GM19468 (cell line): ENCODE data around the gene ZNF296.
A peak's percentile ranks its signal among the peaks of the same experiment; 100 is the strongest.
"Not testable (repeated sequence)": the region's sequence is repeated elsewhere in the genome, so short reads cannot be mapped to it uniquely, and the experiment has no call there.

Experiments
- ATAC-seq: cut with Tn5 transposase; IDR thresholded peaks from one replicate; pipeline ENCODE4 v1.9.1; 2021; ENCODE audit warnings: mild to moderate bottlenecking, moderate library complexity, moderate number of reproducible peaks; ENCODE audit not compliant: unreplicated experiment; ENCODE audit errors: extremely low read depth

The ZNF296 gene

DNA sequence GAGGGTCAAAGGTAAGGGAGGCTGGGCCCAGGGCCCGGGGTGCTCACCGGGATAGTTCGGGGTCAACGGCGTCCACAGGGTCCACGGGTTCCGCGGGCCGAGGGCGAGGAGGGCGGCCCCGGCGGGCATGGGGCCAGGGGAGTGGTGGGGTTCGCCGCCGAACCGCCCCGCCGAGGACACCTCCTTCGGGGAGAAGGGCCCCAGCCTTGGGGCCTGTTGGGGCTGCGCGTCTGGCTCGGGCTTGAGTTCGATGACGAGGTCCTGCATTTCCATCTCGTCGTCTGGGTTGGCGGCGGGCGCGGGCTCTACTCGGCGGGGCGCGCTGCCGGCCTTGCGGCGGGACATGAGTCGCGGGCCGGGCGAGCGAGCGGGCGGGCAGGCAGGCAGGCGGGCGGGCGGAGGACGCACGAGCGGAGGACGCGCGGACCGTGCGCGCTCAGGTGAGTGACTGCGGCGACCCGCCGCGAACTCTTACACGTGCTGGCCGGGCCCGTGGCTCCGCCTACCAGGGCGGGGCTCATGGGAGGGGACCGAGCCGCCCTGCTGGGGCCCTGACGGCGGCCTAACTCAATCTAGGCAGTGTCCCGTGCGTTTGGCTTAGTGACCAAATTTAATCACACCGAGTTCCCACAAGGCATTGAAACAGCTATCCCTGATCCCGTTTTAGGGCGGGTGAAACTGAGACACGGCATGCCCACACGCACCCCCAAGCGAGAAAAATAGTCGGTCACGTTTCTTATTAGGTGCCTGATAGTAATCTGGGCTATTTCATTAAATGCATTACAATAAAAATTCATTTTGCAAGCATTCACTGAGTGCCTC is at the start of gene ZNF296:
ZNF296 (minus strand) TSS at position 450 of the 822 bp plus-strand sequence; CDS start at position 345, 105 bp downstream.
- ATAC-seq: peak; percentile 36

DNA sequence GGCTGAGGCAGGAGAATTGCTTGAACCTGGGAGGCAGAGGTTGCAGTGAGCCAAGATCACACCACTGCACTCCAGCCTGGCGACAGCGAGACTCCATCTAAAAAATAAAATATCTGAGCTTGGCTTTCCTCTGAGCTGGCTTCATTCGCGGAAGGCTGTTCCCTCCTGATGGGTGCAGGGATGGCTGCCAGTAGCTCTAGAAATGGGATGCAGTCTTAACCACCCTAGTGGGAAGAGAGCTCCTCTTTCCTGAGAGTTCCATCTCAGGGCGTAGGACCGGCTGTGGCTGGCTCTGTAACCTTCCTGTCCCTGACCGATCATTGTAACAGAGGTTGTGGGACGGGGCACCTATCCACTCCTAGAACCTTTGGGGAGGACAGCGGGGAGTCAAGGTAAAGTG is 49.1 kb upstream of the ZNF296 start:
- no peak for ATAC-seq

DNA sequence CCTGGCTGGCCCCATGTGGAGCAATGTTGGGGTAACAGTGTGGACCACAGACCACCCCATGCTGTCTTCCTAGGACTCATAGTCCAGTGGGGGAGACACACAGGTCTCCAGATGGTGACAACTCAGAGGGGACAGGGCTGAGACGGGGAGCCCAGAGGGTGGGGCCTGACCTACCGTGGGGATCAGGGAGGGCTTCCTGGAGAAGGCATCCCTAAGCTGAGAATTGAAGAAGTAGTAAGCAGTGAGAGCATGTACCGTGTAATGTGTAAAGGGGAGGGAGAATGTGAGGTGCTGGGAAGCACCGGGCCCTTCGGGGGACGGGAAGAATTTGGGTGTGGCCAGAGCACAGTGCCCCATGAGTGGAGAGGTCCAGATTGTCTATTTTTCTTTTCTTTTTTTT is 47.7 kb upstream of the ZNF296 start:
- no peak for ATAC-seq

DNA sequence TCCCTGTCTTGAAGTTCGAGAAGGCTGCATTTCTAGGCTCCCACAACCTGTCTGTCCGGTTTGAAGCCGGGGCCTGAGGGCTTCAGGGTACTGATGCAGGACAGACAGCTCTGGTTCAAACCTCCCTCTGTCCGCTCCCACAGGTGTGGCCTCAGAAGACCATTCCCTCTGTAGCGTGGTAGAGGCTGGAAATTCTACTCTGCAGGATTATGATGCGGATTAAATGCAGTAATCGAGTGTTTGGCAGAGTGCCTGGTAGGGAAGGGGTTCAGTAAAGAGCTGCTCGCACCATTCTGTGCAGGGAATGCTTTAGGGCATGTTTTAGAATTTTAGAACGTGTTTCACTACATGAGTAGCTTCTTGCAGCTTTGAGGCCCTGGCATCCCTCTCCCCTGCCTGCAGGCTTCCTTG is 47.2 kb upstream of the ZNF296 start:
- ATAC-seq: no peak

DNA sequence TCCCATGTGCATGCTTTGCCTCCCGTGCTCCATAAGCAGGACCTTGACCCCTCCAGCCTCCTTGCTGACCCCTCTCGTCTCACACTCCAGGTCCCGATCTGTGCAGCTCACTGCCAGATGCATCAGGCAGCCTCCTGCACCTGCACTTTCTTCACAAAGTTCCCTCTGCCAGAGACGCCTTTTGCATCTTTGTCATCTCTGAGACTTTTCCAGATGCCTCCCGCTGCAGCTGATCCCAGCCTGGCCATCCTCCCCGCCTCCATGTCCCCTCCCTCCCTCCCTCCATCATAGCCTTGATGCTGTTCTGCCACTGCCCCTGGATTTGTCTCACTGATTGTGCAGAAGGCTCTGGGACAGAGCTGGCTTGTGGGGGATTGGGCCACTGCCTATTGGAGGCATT is 46.6 kb upstream of the ZNF296 start:
- ATAC-seq: no peak

DNA sequence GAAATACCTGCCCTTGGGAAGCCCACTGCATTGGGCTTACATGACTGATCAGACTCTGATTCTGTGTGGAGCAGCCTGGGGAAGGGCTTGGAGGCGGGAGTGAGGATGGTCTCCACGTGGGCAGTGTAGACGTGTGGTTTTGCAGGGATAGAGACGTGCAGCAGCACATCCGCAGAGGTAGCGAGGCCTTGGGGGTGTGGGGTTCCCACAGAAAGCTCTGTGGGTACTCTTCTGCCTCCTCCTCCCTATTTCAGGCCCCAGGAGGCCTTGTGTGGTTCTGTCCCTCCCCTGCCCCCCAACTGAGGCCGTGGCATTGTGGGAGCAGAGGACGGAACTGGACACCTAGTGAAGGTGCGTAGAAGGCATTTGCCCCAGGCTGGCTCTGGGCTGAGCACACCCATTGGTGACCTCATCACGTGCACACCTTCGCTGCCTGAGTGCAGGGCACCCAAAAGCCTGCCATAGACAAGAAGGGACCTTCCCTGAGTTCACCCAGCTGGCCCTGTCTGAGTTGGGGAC is 45.6 kb upstream of the ZNF296 start:
- ATAC-seq: no peak

DNA sequence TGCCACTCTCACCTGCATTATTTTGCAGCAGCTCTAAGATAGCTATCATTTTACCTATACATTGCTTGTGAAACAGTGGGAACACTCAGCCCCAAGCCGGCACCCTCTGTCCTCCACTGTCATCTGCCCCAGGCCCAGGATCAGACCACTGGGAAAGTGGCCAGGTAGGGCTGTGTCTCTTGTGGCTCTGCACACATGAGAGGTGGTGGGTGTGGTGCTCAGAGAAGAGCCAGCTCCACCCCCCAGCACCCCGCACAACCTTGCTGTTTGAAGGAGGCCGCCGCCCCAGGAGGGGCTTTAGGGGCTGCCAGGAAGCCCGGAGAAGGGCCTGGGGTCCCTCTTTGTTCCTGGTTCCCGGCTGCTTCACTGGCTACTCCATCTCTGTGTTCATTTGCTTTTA is 43.3 kb upstream of the ZNF296 start:
- ATAC-seq: no peak

DNA sequence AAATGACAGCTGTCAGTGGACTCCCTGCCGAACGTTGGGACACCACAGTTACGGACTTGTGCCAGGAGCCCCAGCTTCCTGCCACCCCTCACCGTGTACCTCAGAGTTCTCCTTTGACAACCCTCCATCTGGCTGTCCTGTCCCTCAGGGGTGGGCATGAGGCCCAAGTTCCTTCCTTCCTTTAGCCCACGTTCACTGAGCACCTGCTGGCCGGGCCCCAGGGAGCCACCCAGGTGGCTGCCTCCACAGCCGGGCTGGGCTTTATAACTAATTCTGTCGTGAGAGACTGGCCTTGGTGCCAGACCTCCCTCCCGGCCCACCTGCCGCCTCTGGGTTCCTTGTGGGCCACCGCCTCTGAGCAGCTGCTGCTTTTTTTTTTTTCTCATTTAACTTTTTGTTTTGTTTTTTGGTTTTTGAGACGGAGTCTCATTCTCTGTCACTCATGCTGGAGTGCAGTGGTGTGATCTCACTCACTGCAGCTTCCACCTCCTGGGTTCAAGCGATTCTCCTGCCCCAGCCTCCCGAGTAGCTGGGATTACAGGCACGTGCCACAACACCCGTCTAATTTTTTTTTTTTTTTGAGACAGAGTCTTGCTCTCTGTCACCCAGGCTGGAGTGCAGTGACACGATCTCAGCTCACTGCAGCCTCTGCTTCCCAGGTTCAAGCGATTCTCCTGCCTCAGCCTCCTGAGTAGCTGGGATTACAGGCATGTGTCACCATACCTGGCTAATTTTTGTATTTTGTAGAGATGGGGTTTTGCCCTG is 42.5 kb upstream of the ZNF296 start:
- not testable (repeated sequence) for ATAC-seq

DNA sequence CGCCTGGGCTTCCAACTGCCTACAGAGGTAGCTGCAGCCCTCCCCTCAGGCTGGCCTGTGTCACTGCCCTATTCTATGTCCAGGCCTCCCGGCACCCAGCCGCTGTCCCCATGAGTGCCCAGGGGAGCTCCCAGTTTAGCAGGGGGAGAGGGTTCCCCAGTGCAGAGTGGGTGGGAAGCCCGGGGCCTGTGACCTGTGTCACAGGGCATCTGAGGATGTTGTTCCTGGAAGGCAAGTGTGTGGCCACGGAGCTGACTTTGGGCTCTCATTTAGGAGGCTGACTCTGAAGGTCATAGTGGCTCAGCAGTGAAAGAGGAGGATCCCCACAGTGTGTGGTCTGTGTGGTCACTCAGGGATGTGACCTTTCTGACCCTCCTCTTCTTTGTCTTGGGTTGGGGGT is 41.8 kb upstream of the ZNF296 start:
- ATAC-seq: no peak

DNA sequence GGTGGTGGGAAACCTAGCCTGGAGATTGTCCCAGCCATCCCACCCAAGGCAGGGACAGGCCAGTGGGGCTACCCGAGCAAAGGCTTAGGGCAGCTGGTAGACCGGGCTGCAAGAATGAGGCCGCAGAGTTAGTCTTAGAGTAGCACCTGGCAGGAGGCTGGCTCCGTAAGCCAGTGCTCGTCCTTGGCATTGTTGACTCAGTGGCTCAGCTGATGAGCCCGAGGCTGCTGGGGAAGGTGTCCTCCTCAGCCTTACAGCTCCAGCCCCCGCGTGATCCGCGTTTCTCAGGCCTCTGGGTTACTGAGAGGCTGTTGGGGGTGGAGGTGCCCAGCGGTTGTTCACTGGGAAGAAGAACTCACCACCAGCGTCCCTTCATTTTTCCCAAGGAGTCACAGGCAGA is 41.4 kb upstream of the ZNF296 start:
- no peak for ATAC-seq

DNA sequence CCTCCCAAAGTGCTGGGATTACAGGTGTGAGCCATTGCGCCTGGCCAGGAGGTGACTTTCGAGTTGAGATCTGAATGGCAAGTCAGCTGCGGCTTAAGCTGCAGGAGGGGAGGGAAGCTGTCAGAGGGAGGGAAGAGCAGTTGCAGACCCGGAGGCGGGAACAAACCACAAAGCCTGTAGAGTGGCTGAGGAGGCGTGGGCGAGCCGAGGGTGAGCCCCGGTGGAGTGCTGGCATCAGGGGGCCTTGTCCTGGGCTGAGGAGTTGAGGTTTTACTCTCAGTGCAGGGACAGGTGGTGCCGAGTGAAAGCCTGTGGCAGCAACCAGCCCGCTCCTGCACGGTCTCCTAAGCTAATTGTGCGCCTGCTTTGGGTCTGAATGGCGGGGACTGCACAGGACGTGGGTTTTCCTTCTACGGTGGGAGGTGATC is 40.9 kb upstream of the ZNF296 start:
- no peak for ATAC-seq

DNA sequence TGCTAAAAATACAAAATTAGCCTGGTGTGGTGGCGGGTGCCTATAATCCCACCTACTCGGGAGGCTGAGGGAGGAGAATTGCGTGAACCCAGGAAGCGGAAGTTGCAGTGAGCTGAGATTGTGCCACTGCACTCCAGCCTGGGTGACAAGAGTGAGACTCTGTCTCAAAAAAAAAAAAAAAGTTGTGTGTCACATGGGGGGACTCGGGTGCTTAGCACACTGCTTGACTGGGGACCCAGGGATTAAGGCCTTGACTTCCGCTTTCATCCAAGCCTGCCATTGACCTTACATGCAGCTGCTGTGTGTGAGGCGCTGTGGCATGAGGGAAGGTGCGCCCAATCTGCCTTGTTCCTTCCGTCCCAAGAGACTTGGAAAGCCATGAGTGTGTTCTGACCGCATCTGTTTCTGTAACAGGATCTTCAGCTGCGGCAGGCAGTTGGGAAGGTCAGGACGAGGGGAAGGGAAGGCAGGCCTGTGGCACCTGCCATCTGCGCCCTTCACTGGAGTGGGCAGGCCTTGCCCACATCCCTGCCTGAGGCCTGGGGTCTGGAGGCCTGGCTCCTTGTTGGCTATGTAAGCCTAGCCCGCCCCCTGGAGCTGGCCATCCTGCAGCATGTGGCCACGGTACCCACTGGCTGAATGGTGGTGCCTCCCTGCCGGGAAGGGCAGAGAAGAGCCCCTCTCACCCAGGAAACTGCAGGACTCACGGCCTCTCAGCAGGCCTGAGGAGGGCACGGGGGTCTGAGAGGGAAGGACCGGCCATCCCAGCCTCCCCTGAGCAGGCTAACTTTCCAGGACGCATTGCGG is 39.7 kb upstream of the ZNF296 start:
- ATAC-seq: no peak

DNA sequence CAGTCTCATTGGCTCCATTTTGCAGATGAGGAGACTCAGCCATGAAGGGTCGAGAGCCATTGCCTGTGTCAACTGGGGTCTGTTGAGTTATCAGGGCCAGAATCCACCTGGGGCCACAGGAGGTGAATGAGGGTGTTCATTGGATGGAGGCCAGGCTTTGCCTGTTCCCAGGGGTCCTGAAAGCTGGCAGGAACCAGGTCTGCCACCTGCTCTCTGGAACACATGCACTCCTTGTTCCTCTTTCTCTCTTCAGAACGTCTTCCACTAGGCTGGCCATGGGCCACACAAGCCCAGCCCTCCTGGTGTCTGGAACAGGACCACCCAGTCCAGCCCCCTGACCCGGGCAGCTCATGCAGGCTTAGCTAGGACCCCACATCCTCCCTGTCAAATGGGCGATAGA is 37.8 kb upstream of the ZNF296 start:
- no peak for ATAC-seq

DNA sequence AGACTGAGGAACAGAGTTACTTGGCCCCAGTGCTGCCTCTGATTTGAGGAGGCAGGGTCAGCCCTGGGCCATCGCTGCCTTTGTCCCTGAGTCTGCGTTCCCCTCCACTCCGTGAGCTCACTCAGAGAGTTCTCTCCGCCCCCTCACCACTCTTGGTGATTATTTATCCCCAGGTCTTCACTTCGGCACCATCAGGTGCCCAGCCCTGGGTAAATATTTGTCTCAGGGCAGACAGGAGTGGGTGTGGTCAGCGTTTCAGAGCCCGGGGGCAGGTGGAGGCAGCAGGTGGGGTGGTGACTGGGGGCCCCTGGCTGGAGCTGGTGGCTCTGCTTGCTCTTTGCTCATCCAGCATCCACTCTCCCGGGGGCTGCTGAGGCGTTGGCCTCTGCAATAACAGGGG is 37.4 kb upstream of the ZNF296 start:
- no peak for ATAC-seq

DNA sequence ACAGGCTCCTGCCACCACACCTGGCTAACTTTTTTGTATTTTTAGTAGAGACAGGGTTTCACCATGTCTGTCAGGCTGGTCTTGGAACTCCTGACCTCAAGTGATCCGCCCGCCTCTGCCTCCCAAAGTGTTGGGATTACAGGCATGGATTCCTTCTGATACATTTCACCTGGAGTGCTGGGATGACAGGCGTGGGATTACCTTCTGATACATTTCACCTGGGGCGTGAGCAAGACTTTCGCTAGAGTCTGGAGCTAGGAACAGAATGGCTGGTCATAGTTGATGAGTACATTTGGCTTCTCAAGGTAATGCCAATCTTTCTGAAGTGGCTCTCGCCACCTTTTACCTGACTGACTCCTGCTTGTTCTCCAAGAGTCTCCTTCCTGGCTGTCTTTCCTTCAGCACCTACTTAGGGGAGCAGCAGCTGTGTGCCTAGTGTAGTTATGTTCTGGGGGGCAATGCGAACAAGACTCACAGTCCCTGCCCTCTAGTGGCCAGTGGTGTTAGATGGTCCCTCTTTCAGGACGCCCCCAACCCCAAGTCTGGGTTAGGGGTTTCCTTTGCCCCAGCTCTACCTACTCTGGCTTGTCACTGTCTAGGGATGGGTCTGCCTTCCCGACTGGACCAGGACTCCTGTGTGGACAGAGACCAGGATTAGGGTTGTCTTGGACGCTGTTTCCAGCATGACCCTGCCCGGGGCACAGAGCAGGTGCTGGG is 36.0 kb upstream of the ZNF296 start:
- no peak for ATAC-seq

DNA sequence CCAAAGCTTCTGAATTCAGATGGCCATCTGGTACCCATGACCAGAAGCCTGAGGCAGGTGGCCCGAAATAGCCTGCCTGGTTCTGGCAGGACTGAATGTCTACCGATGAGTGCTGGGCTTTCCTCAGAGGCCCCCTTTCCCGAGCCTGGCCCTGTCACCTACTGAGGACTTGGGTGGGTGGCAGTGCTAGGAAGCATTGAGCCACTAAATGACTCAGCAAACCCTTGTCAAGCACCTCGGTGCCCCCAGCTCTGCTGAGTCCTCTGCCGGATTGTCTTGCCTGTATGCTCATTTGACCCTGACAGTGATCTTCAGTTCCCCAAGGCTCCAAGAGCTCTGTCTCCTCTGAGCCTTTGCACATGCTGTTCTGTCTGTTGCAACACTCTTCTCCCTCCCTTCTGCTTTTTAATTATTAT is 34.6 kb upstream of the ZNF296 start:
- ATAC-seq: no peak

DNA sequence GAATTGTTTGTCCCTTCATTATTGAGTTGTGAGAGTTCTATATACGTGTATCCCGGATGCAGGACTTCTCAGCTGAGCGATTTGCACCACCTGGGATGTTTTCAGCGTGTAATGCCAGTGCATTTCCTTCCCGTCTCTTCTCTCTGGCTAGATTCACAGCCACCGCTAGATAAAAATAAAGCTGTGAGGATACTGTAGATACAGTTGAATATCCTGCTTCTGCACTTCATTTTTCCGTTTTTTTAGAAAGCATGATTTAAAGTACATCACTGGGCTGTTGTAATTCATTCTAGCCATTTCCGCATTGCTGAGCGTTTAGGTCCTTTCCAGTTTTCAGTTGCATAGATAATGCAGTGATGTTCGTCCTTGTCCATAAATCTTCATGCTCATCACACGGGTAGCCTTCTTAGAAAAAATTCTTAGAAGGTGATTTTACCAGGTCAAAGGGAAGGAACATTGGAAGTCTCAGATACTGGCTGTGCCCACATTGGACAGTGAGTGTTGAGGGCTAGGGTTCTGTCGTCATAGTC is 31.4 kb upstream of the ZNF296 start:
- ATAC-seq: no peak

DNA sequence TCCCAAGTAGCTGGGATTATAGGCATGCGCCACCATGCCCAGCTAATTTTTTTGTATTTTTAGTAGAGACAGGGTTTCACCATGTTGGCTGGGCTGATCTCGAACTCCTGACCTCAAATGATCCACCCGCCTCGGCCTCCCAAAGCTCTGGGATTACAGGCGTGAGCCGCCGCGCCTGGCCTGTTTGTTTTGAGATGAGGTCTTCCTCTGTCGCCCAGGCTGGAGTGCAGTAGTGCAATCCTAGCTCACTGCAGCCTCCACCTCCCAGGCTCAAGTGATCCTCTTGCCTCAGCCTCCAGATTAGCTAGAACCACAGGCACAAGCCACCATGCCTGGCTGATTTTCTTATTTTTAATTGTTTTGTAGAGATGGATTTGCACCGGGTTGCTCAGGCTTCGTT is 30.1 kb upstream of the ZNF296 start:
- ATAC-seq: not testable (repeated sequence)

DNA sequence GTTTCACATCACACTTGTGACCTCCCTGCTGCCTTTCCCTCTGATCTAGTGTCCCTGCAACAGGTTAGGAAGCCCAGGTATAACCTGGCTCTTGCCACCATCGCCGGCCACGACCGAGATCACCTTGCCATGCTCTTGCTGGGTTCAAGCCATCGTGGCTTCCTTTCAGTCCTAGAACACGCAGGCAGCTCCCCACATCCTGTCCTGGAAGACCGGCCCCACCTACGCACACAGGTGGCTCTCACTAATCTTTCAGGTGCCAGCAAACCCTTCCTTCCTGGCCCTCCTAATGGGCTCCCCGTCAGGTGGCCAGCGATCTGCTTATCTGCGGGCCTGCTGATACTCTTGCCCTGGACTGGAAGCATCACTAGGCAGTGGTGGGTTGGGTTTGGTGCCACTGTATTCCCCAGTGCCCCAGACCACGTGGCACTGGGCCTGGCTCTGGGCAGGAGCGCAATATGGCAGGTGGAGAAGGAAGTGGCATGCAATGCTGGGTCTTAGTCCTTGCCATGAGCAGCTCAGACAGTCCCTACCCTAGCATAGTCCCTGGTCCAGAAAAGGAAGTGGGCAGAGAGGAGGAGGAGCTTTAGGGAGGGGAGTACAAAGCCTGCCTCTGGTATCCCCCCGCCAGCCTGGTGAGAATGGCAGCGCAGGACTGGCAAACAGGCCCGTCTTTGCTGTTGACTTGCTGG is 28.5 kb upstream of the ZNF296 start:
- ATAC-seq: no peak
